ENCODE results near the gene NDUFAF8. TPM values are rescaled to one million over a fixed set of nuclear protein-coding genes. Genes with fewer than 3 reads are reported as not detected.

Gene NDUFAF8
- total RNA-seq, 1 experiment from 2014 or later: 60.1 TPM

- Histone ChIP-seq H4K8ac (replicated peaks; ENCODE audit: insufficient read length, low read depth, low read length) (no peak overlapping the region), H2BK20ac (ENCODE audit: low read depth, low read length, poor library complexity, severe bottlenecking) (no peak overlapping the region), H2BK120ac (ENCODE audit: low read depth, low read length, poor library complexity, severe bottlenecking) (no peak overlapping the region), H3T11ph (ENCODE audit: low read length) (no peak overlapping the region), H3K23me2 (ENCODE audit: insufficient read length, low read depth, low read length, poor library complexity, severe bottlenecking) (no peaks in the 10 kb centered on the region), H4K20me1 (ENCODE audit: control insufficient read depth, insufficient read depth, insufficient read length) (no peaks in the 10 kb centered on the region), H4K5ac (ENCODE audit: insufficient read length, low read depth, low read length) (no peak overlapping the region), H2AK5ac (ENCODE audit: insufficient read length, low read length) (no peak overlapping the region), H3K18ac (ENCODE audit: insufficient read length, low read depth, low read length) (no peak overlapping the region), H2BK5ac (ENCODE audit: insufficient read length, low read length) (no peak overlapping the region), H3K9ac (ENCODE audit: extremely low read depth, insufficient read length, low read length) (no peak overlapping the region), H3K79me1 (ENCODE audit: insufficient read depth, low read depth, low read length, poor library complexity, severe bottlenecking) (no peaks in the 10 kb centered on the region), H3K79me2 (ENCODE audit: insufficient read depth, low read length) (no peaks in the 10 kb centered on the region; the same call in 1 of the 2 replicates), H3K27ac (ENCODE audit: insufficient read length, low read depth, low read length) (no peak overlapping the region), H3K4me1 (ENCODE audit: insufficient read depth, low read length) (no peaks in the 10 kb centered on the region), H3K4ac (ENCODE audit: low read depth, low read length) (no peak overlapping the region), H3K14ac (ENCODE audit: insufficient read depth, low read length) (no peak overlapping the region), H4K91ac (ENCODE audit: insufficient read length, low read depth, low read length) (no peak overlapping the region), H3K23ac (ENCODE audit: insufficient read length, low read depth, low read length) (no peak overlapping the region), H2BK12ac (ENCODE audit: insufficient read length, low read depth, low read length) (no peak overlapping the region), H3K27me3 (ENCODE audit: insufficient read depth, low read length) (no peaks in the 10 kb centered on the region), H2AFZ (ENCODE audit: low read length) (no peak overlapping the region), H3K4me2 (ENCODE audit: insufficient read depth, insufficient read length, low read length) (no peak overlapping the region), H3K9me3 (ENCODE audit: control insufficient read depth, low read depth, low read length) (no peaks in the 10 kb centered on the region), H3K56ac (ENCODE audit: insufficient read length, low read depth, low read length) (no peak overlapping the region), H2BK15ac (ENCODE audit: low read depth, low read length) (no peak overlapping the region)
- H3K36me3 Mint-ChIP-seq (ENCODE audit: insufficient read depth in 1 of 3, low read depth in 3 of 3): peaks cover 0 to 42% (median 11%) of the 10 kb centered on the region in 3 experiments; a peak in 5 of 7 replicates
- no peaks in the 10 kb centered on the region for H3K9me3 Mint-ChIP-seq
- no peak overlapping the region for H3K27ac Mint-ChIP-seq
- DNase-seq: no peak
- no peaks in the 10 kb centered on the region for H3K27me3 Mint-ChIP-seq (ENCODE audit: low read depth)
- peaks cover 5 to 6% of the 10 kb centered on the region in 2 experiments; a peak in 3 of 4 replicates for H3K4me1 Mint-ChIP-seq
- H3K4me3 Mint-ChIP-seq: no peak overlapping the region
- TF ChIP-seq CTCF (conservative IDR thresholded peaks at IDR 0.05): no peak
- no CpG with 5 or more reads among the region's 4 CpGs for WGBS (ENCODE audit: extremely low coverage, insufficient read length, low lambda C conversion rate)
These were observed 33.0 kb upstream of the NDUFAF8 start for GRCh38 chr17:81206166-81206565.
